Choroid plexus epithelial cell (primary cell): ENCODE measurements around the gene SPAG7.
"Not testable (repeated sequence)": the region's sequence is repeated elsewhere in the genome, so short reads cannot be mapped to it uniquely, and the experiment has no call there.

ENCODE experiments used
- DNase-seq: peaks from one replicate; pipeline ENCODE4 v3.0.0-alpha.2; 2010; ENCODE audit warnings: low read depth
- H3K4me3 ChIP-seq: 2 replicates; pipeline ENCODE4 v1.5.1; 2011; ENCODE audit warnings: low read depth, mild to moderate bottlenecking, control low read depth, low read length, moderate library complexity
- CTCF ChIP-seq: conservative IDR thresholded peaks from 2 replicates; pipeline ENCODE4 v1.5.1; 2011; ENCODE audit warnings: low read depth, mild to moderate bottlenecking, control low read depth, inconsistent platforms, low read length, moderate library complexity

The SPAG7 gene

GRCh38 chr17:4936436-4936835 is 31.2 kb downstream of the SPAG7 start:
- DNase-seq, result no peak
- H3K4me3 ChIP-seq, result no peak overlapping the region
- no peak for TF ChIP-seq CTCF

GRCh38 chr17:4935650-4936049 is 32.0 kb downstream of the SPAG7 start:
- H3K4me3 ChIP-seq, result no peak overlapping the region
- no peak for TF ChIP-seq CTCF
- DNase-seq, result no peak

- H3K4me3 ChIP-seq, result no peak overlapping the region
- peak; percentile 54 for DNase-seq
- TF ChIP-seq CTCF, result peak; percentile 60
These were observed 33.2 kb downstream of the SPAG7 start for GRCh38 chr17:4934173-4934979.

GRCh38 chr17:4933646-4934045 is 34.0 kb downstream of the SPAG7 start:
- DNase-seq, result no peak
- H3K4me3 ChIP-seq, result no peak overlapping the region
- TF ChIP-seq CTCF, result no peak

GRCh38 chr17:4932756-4933155 is 34.9 kb downstream of the SPAG7 start:
- no peak for DNase-seq
- no peak overlapping the region for H3K4me3 ChIP-seq
- TF ChIP-seq CTCF, result no peak

GRCh38 chr17:4931963-4932362 is 35.7 kb downstream of the SPAG7 start, which contains the start of gene GP1BA:
Gene GP1BA, plus strand, starts transcription at chr17:4932277. Its CDS starts 328 bp downstream, at chr17:4932605.
- no peak for TF ChIP-seq CTCF
- DNase-seq, result no peak
- H3K4me3 ChIP-seq, result no peak within 1 kb of the TSS

- H3K4me3 ChIP-seq, result no peak overlapping the region
- DNase-seq, result no peak
- TF ChIP-seq CTCF, result no peak
These were observed 38.7 kb downstream of the SPAG7 start for GRCh38 chr17:4928881-4929280.

- not testable (repeated sequence) for H3K4me3 ChIP-seq, DNase-seq
These were observed 40.9 kb downstream of the SPAG7 start for GRCh38 chr17:4926577-4927335.
